Ovary (tissue), 9 donors: ENCODE measurements around the gene SEMA6B. TPM values are rescaled to one million over a fixed set of nuclear protein-coding genes. Genes with fewer than 3 reads are reported as not detected.
A peak's percentile ranks its signal among the peaks of the same experiment; 100 is the strongest.

Experiments used
- DNase-seq, 5 donors: peaks; one replicate each; pipeline ENCODE4 v3.0.0-alpha.2; 2019 to 2020
- H3K27ac ChIP-seq, 2 donors: fragments of 200-600 bp; one replicate each; pipeline versions ENCODE4 v1.5.1 to v1.8.0; 2019 to 2022
- H3K27me3 ChIP-seq: fragments of 200-600 bp; one replicate; pipeline ENCODE4 v1.8.0; 2022
- H3K36me3 ChIP-seq: fragments of 200-600 bp; sonication (generic); one replicate; pipeline ENCODE4 v1.5.1; 2019
- H3K4me1 ChIP-seq: one replicate; pipeline ENCODE4 v1.8.1; 2013; ENCODE audit warnings: mild to moderate bottlenecking, moderate library complexity; ENCODE audit not compliant: insufficient read depth
- H3K4me3 ChIP-seq: fragments of 200-600 bp; sonication (generic); one replicate; pipeline ENCODE4 v1.5.1; 2017
- H3K9me3 ChIP-seq, 2 donors: fragments of 200-600 bp in 1 of 2; sonication (generic) in 1 of 2; one replicate each; pipeline versions ENCODE4 v1.5.1 to v1.8.1; 2013 to 2019; ENCODE audit warnings: mild to moderate bottlenecking in 1 of 2, moderate library complexity in 1 of 2
- EP300 ChIP-seq: sonication (generic); formaldehyde crosslinking; IDR thresholded peaks from one replicate; pipeline ENCODE4 v1.6.1; 2017; ENCODE audit warnings: antibody characterized with exemption
- POLR2A ChIP-seq: fragments of 450-650 bp; IDR thresholded peaks from one replicate; pipeline ENCODE4 v1.6.1; 2017; ENCODE audit warnings: antibody characterized with exemption, mild to moderate bottlenecking, moderate library complexity
- WGBS, 3 donors: extraction: QIAGEN DNeasy Blood & Tissue Kit in 1 of 3; methylation state at CpG; one replicate each; pipeline versions ENCODE4 v1.1.5 to v1.1.7; 2013 to 2017; 5-methylcytosine and 5-hydroxymethylcytosine counted together
- intact Hi-C, 4 donors: fragments of 100-400 bp; cut with DNase I; formaldehyde crosslinking; loops; one replicate each; pipeline versions ENCODE4 v1.11.0 to v1.15.1; 2022 to 2023
- polyA plus RNA-seq, 2 donors: library from polyadenylated mRNA; stranded (reverse); fragments of 200-250 nt in 1 of 2; fragments of 350-450 nt in 1 of 2; fragmentation: Illumina TruSeq in 1 of 2; extraction: RNeasy Lipid Tissue Mini Kit (QIAGEN cat#74804) in 1 of 2; gene quantifications; one replicate each; pipeline ENCODE4 v1.2.3, GENCODE V29; 2013 to 2014
- total RNA-seq, 7 donors: library from RNA; depleted of rRNA in 2 of 7; stranded (reverse); fragments of >200 nt in 2 of 7; fragmentation: NEBNext Ultra II Directional in 3 of 7; extraction: Animal tissue kit (Norgen Biotek cat#: 25700) in 3 of 7; gene quantifications; one replicate each; pipeline versions ENCODE4 v1.1.0 to v1.2.4, GENCODE V29; 2016 to 2023
- TF ChIP-seq, protein P1 (sequence below), 3 donors: fragments of 450-650 bp in 2 of 3; fragments of 200-600 bp in 1 of 3; IDR thresholded peaks; one replicate each; pipeline versions ENCODE4 v1.5.1 to v1.8.0; 2016 to 2022; ENCODE audit warnings: antibody characterized with exemption in 3 of 3, mild to moderate bottlenecking in 1 of 3
- donor health status: DM: no; HTN: no; CAD: no; lungs with moderate emphysema.
- donor health status: DM: no; HTN: no; CAD: no.
- donor health status: Bipolar disorder and iron deficiency.
- donor health status: DM: yes; HTN: yes; CAD: no.
- donor health status: DM: no; HTN: no; CAD: no.
- donor health status: DM: yes; HTN: yes; CAD: no.

The SEMA6B gene
- total and polyA plus RNA-seq, 9 donors = 0.77 to 9.7 (median 5.5) TPM

DNA sequence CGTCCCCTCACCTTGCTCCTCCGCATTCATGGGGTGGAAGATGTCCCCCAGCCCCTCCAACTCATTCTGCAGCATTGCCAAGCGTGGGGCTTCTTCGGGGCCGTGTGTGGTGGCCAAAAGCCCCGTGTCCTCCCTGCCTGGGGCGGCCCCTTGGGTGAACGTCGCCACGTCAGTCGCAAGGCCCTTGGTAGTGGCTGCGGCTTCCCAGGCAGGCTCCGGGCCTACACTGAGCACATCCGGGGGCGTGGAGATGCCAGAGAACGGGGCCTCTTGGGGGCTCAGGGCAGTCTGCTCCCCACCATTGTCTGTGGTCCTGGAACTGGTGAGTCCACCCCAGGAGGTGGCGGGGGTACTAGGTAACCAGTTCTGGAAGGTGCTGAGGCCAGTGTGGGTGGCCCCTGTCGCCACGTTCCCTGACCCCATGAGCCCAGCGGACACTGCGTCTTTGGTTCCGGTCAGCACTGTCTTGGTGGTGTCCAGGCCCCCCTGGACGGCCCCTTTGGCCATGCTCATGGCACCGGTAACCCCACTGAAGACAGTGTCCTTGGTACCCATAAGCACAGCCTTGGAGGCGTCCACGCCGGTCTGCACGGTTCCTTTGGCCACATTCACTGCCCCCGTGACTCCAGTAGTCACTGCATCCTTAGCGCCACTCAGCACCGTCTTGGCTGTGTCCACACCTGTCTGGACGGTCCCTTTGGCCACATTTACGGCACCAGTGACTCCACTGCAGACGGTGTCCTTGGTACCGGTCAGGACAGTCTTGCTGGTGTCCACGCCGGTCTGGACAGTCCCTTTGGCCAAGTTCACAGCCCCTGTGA is 48.8 kb downstream of the SEMA6B start:
- Histone ChIP-seq H3K27me3 (no peaks in the 10 kb centered on the region), H3K27ac (no peak overlapping the region), H3K36me3 (no peaks in the 10 kb centered on the region), H3K4me1 (no peaks in the 10 kb centered on the region), H3K9me3 (no peaks in the 10 kb centered on the region), H3K4me3 (no peak overlapping the region)
- 80 to 83% (median 82%) methylated on average over 37 of the region's 37 CpGs for WGBS, 3 donors
- peak in 1 of 5 donors; percentile 22 for DNase-seq
- intact Hi-C loops = no loop called here
- TF ChIP-seq EP300 (no peak), POLR2A (no peak)
- TF ChIP-seq, protein P1, sequence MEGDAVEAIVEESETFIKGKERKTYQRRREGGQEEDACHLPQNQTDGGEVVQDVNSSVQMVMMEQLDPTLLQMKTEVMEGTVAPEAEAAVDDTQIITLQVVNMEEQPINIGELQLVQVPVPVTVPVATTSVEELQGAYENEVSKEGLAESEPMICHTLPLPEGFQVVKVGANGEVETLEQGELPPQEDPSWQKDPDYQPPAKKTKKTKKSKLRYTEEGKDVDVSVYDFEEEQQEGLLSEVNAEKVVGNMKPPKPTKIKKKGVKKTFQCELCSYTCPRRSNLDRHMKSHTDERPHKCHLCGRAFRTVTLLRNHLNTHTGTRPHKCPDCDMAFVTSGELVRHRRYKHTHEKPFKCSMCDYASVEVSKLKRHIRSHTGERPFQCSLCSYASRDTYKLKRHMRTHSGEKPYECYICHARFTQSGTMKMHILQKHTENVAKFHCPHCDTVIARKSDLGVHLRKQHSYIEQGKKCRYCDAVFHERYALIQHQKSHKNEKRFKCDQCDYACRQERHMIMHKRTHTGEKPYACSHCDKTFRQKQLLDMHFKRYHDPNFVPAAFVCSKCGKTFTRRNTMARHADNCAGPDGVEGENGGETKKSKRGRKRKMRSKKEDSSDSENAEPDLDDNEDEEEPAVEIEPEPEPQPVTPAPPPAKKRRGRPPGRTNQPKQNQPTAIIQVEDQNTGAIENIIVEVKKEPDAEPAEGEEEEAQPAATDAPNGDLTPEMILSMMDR (IDR thresholded peaks at IDR 0.05) = no peak

DNA sequence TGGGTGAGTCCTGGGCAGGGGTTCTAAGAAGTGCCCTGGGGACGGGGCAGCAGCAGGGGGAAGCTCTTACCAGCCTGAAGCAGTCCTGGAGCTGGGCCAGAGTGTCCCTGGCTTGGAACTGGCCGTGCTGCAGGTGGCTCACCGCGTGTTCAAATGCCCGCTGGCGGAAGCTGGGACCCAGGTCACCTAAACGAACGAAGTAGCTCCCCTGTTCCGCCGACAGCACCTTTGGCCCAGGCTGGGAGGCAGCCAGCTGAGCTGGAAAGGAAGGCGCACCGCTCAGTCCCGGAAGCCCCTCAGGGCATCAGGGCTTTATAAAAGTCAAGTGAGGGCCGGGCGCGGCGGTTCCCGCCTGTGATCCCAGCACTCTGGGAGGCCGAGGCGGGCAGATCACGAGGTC is 50.8 kb downstream of the SEMA6B start:
- DNase-seq = peak in 2 of 5 donors; percentile 26 to 44
- intact Hi-C loops = no loop called here
- 90 to 95% (median 90%) methylated on average over 16 to 21 of the region's 21 CpGs for WGBS, 3 donors
- no peak overlapping the region for H3K27ac ChIP-seq
- TF ChIP-seq, protein P1 (IDR thresholded peaks at IDR 0.05) = no peak
- TF ChIP-seq POLR2A (no peak), EP300 (no peak)
- H3K4me1 ChIP-seq = peaks cover 9% of the 10 kb centered on the region
- no peaks in the 10 kb centered on the region for H3K27me3 ChIP-seq
- H3K9me3 ChIP-seq = no peaks in the 10 kb centered on the region
- no peaks in the 10 kb centered on the region for H3K36me3 ChIP-seq
- H3K4me3 ChIP-seq = no peak overlapping the region

DNA sequence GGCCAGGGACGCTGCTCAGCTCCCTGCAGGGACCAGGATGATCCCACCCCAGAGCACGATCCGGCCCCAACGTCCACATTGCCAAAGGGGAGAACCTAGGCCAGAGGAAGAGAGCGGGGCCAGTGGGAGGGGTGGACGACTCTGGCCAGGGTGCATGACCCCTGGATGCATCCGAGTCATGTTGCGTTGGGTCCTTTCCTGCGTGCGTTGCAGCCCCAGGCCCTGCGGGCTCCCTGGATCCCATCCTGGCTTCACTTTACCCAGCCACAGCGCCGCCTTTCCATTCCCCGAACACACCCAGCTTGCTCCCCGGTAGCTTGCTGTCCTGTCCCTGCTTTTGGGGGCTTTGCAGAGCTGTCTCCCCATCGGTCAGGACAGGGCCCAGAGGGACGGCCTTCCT is 51.7 kb downstream of the SEMA6B start:
- no peaks in the 10 kb centered on the region for H3K27me3 ChIP-seq
- no peak overlapping the region for H3K27ac ChIP-seq
- no peaks in the 10 kb centered on the region for H3K36me3 ChIP-seq
- no peaks in the 10 kb centered on the region for H3K9me3 ChIP-seq
- peaks cover 9% of the 10 kb centered on the region for H3K4me1 ChIP-seq
- intact Hi-C loops = no loop called here
- TF ChIP-seq EP300 = no peak
- TF ChIP-seq POLR2A = no peak
- TF ChIP-seq, protein P1 (IDR thresholded peaks at IDR 0.05) = no peak
- no peak overlapping the region for H3K4me3 ChIP-seq
- no peak for DNase-seq
- WGBS, 3 donors = 75 to 86% (median 79%) methylated on average over 17 of the region's 17 CpGs

DNA sequence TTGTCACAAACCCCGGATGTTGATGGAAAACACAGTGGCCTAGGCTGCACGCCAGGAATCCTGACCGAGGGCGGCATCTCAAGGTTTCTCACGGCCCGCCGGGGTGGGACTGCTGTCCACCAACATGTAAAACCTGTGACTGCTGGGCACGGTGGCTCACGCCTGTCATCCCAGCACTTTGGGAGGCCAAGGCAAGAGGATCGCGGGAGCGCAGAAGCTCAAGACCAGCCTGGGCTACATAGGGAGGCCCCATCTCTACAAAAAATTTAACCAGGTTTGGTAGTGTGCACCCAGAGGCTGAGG is 52.4 kb downstream of the SEMA6B start:
- WGBS, 3 donors = 40 to 70% (median 46%) methylated on average over 12 of the region's 12 CpGs
- H3K27me3 ChIP-seq = no peaks in the 10 kb centered on the region
- peak overlapping the region in 1 of 2 donors; percentile 29 for H3K27ac ChIP-seq
- H3K4me1 ChIP-seq = peaks cover 9% of the 10 kb centered on the region
- H3K36me3 ChIP-seq = no peaks in the 10 kb centered on the region
- no peaks in the 10 kb centered on the region for H3K9me3 ChIP-seq
- TF ChIP-seq EP300 (no peak), POLR2A (no peak)
- TF ChIP-seq, protein P1 (IDR thresholded peaks at IDR 0.05) = no peak
- intact Hi-C loops = no loop called here
- DNase-seq = peak in 2 of 5 donors; percentile 47 to 58
- no peak overlapping the region for H3K4me3 ChIP-seq
